HEK293 (cell line): ENCODE results near the gene CDH12.

Experiments
- CTCF ChIP-seq: fragments of 450-650 bp; formaldehyde crosslinking; IDR thresholded peaks from 2 replicates; pipeline ENCODE4 v1.5.1; 2016; ENCODE audit warnings: missing biosample characterization, missing genetic modification characterization
- REST ChIP-seq: fragments of 450-650 bp; formaldehyde crosslinking; IDR thresholded peaks from 2 replicates; pipeline ENCODE4 v1.5.1; 2016; ENCODE audit warnings: missing biosample characterization, missing genetic modification characterization
- ZNF488 ChIP-seq: fragments of 450-650 bp; formaldehyde crosslinking; IDR thresholded peaks from 2 replicates; pipeline ENCODE4 v1.5.1; 2016; ENCODE audit warnings: missing biosample characterization, missing genetic modification characterization
- ZNF639 ChIP-seq: fragments of 450-650 bp; formaldehyde crosslinking; IDR thresholded peaks from 2 replicates; pipeline ENCODE4 v1.5.1; 2016; ENCODE audit warnings: missing biosample characterization, missing genetic modification characterization
- ZNF677 ChIP-seq: fragments of 450-650 bp; IDR thresholded peaks from 2 replicates; pipeline ENCODE4 v1.5.0; 2018; ENCODE audit warnings: missing biosample characterization, mild to moderate bottlenecking, missing genetic modification characterization, moderate library complexity
- ZNF776 ChIP-seq: fragments of 450-650 bp; formaldehyde crosslinking; IDR thresholded peaks from 2 replicates; pipeline ENCODE4 v1.5.0; 2017; ENCODE audit warnings: missing biosample characterization, missing genetic modification characterization, borderline replicate concordance

GRCh38 chr5:22108545-22108944 is 744.6 kb downstream of the CDH12 start:
- TF ChIP-seq CTCF (tag by site-specific recombination) (no peak), ZNF488 (tag by site-specific recombination) (no peak), ZNF776 (tag by site-specific recombination) (no peak), ZNF639 (tag by site-specific recombination) (no peak), ZNF677 (tag by site-specific recombination) (no peak), REST (no peak)
